B cell (primary cell): ENCODE results near the gene TNNT3. TPM values are rescaled to one million over a fixed set of nuclear protein-coding genes. Genes with fewer than 3 reads are reported as not detected.

Experiments
- ATAC-seq: fragments of 200-7000 bp; cut with Tn5 transposase; one replicate; pipeline ENCODE4 v1.10.0; 2021; ENCODE audit warnings: low read depth, mild to moderate bottlenecking, moderate number of reproducible peaks, moderate library complexity
- CTCF ChIA-PET: fragments of 350-600 bp; sonication (Branson Sonifier 250); formaldehyde crosslinking; loops from one replicate; lab custom pipeline; 2021; ENCODE audit warnings: antibody characterized with exemption, inconsistent platforms; lab: Charles Lee
- POLR2A ChIA-PET: fragments of 350-600 bp; sonication (Branson Sonifier 250); formaldehyde crosslinking; loops from one replicate; lab custom pipeline; 2021; ENCODE audit warnings: antibody characterized with exemption; lab: Charles Lee
- DNase-seq: peaks from one replicate; pipeline ENCODE4 v3.0.0; 2013
- H2AFZ ChIP-seq: 2 replicates; pipeline ENCODE4 v1.6.1; 2012; ENCODE audit warnings: mild to moderate bottlenecking, low read depth, low read length; ENCODE audit not compliant: insufficient read depth, poor library complexity, severe bottlenecking
- H3K27ac ChIP-seq, 2 donors: 1 replicate in 1 of 2; 2 replicates in 1 of 2; pipeline ENCODE4 v1.5.1; 2012 to 2013; ENCODE audit warnings: low read length in 2 of 2, mild to moderate bottlenecking in 2 of 2, moderate library complexity in 1 of 2
- H3K27me3 ChIP-seq, 4 experiments: fragments of 200-600 bp in 1 of 4; sonication (generic) in 1 of 4; replicated peaks in 1 of 4; 1 replicate in 2 of 4; 2 replicates in 2 of 4; pipeline versions ENCODE4 v1.6.1 to v1.7.0; 2013 to 2016; ENCODE audit warnings: low read length in 3 of 4, mild to moderate bottlenecking in 2 of 4, mixed read lengths in 1 of 4, moderate library complexity in 1 of 4; ENCODE audit not compliant: insufficient read depth in 4 of 4, control insufficient read depth in 3 of 4; ENCODE audit errors: control extremely low read depth in 1 of 4
- H3K36me3 ChIP-seq, 2 experiments: replicated peaks in 1 of 2; 1 replicate in 1 of 2; 2 replicates in 1 of 2; pipeline versions ENCODE4 v1.6.1 to v1.7.1; 2013; ENCODE audit warnings: low read length in 1 of 2; ENCODE audit not compliant: insufficient read depth in 2 of 2, control insufficient read depth in 1 of 2; ENCODE audit errors: control extremely low read depth in 1 of 2, extremely low read depth in 1 of 2
- H3K4me1 ChIP-seq, 2 donors: fragments of 200-600 bp in 1 of 2; sonication (generic) in 1 of 2; 1 replicate in 1 of 2; 2 replicates in 1 of 2; pipeline versions ENCODE4 v1.5.1 to v1.6.1; 2013 to 2017; ENCODE audit warnings: low read length in 2 of 2; ENCODE audit not compliant: control insufficient read depth in 2 of 2, insufficient read depth in 2 of 2
- H3K4me2 ChIP-seq: replicated peaks from 2 replicates; pipeline ENCODE3; 2012; ENCODE audit warnings: mild to moderate bottlenecking, low read depth, low read length; ENCODE audit not compliant: poor library complexity, severe bottlenecking
- H3K4me3 ChIP-seq, 5 experiments: fragments of 200-600 bp in 1 of 5; sonication (generic) in 1 of 5; 1 replicate in 3 of 5; 2 replicates in 2 of 5; pipeline versions ENCODE4 v1.5.1 to v1.7.0; 2011 to 2016; ENCODE audit warnings: low read length in 4 of 5, mild to moderate bottlenecking in 4 of 5, low read depth in 2 of 5, control low read depth in 1 of 5, moderate library complexity in 1 of 5; ENCODE audit not compliant: insufficient read depth in 1 of 5; ENCODE audit errors: control extremely low read depth in 1 of 5, extremely low read depth in 1 of 5
- H3K79me2 ChIP-seq: fragments of 200-600 bp; sonication (generic); one replicate; pipeline ENCODE4 v1.6.0; 2016; ENCODE audit warnings: low read length; ENCODE audit not compliant: control insufficient read depth, insufficient read depth
- H3K9ac ChIP-seq: fragments of 200-600 bp; sonication (generic); 2 replicates; pipeline ENCODE4 v1.6.1; 2017; ENCODE audit warnings: mild to moderate bottlenecking, low read length, moderate library complexity
- H3K9me3 ChIP-seq, 3 donors: one replicate each; pipeline versions ENCODE4 v1.6.1 to v1.7.1; 2013; ENCODE audit warnings: low read length in 2 of 3; ENCODE audit not compliant: control insufficient read depth in 2 of 3, insufficient read depth in 1 of 3; ENCODE audit errors: control extremely low read depth in 1 of 3
- H4K20me1 ChIP-seq: 2 replicates; pipeline ENCODE4 v1.6.0; 2012; ENCODE audit warnings: mild to moderate bottlenecking, low read length; ENCODE audit not compliant: insufficient read depth, control insufficient read depth, poor library complexity, severe bottlenecking
- H3K27ac Mint-ChIP-seq: one replicate; pipeline ENCODE4 v1.8.0; 2021; ENCODE audit warnings: mixed read lengths
- H3K27me3 Mint-ChIP-seq: one replicate; pipeline ENCODE4 v1.8.0; 2021; ENCODE audit warnings: mixed read lengths
- H3K4me1 Mint-ChIP-seq: one replicate; pipeline ENCODE4 v1.8.0; 2021; ENCODE audit warnings: mixed read lengths
- H3K4me3 Mint-ChIP-seq: one replicate; pipeline ENCODE4 v1.8.0; 2021; ENCODE audit warnings: mixed read lengths
- H3K9me3 Mint-ChIP-seq: one replicate; pipeline ENCODE4 v1.8.0; 2022; ENCODE audit warnings: mixed read lengths; ENCODE audit not compliant: insufficient read depth
- EZH2 ChIP-seq: IDR thresholded peaks from 2 replicates; pipeline ENCODE4 v1.6.1; 2012; ENCODE audit warnings: borderline replicate concordance, low read depth, mild to moderate bottlenecking, moderate library complexity, low read length; ENCODE audit not compliant: insufficient read depth, poor library complexity, severe bottlenecking
- WGBS: methylation state at CpG from one replicate; pipeline ENCODE4 v1.1.5; 2013; ENCODE audit warnings: missing lambda C conversion rate; ENCODE audit not compliant: insufficient coverage; 5-methylcytosine and 5-hydroxymethylcytosine counted together
- intact Hi-C: fragments of 100-400 bp; cut with micrococcal nuclease; formaldehyde crosslinking; loops from one replicate; pipeline ENCODE4 v1.10.0; 2022
- polyA plus RNA-seq: library from polyadenylated mRNA; depleted of rRNA; stranded (reverse); fragments of >200 nt; gene quantifications from 2 replicates; pipeline ENCODE4 v1.2.3, GENCODE V29; 2012
- total RNA-seq, 2 donors: library from RNA; stranded (reverse); fragments of 120-200 nt in 1 of 2; gene quantifications; 1 replicate in 1 of 2; 2 replicates in 1 of 2; pipeline versions ENCODE4 v1.2.3 to v1.2.4, GENCODE V29; 2013 to 2022
- TF ChIP-seq, protein P1 (sequence below): fragments of 200-600 bp; IDR thresholded peaks from one replicate; pipeline ENCODE4 v1.8.0; 2022; ENCODE audit warnings: antibody characterized with exemption, mild to moderate bottlenecking

The TNNT3 gene
- total and polyA plus RNA-seq, 2 donors (not counting 1 experiment from before 2014, with no cell fraction given), result 2.5 to 10.0 TPM

DNA sequence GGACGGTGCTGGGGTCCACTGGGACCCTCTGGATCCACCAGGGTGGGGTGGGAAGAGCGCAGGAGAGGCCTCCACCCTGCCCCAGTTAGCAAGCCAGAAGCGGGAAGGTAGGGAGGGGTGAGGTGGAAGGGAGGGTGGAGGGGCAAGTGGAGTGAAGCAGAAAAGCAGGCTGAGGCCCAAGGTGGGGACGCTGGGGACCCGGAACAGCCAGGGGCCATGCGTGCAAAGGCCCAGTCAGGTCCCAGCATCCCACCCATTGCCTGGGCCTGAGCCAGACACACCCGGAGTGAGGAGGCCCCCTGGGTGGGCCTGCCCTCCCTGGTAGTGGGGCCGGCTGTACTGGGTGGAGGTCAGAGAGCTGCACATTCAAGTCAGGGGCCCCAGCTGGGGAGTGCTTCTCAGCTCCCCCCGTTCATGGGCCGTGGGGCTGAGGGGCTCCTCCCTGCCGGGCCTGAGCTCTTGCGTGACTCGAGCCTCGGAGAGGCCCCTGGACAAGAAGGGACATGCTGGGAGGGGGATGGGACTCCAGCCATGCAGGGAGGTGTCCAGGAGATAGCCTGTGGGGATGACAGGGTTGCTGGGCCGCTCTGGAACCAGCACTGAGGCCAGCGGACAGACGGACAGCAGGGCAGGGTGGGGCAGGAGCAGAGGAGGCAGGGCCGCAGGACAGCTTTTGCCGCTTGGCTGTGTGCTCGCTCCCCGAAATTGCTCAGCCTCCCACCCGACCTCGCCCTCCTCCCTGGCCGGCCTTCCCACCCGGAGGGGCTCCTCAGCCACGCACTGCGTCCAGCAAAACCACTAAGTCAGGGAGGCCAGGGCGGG is 7.7 kb downstream of the TNNT3 start:
- Histone ChIP-seq H4K20me1 (no peaks in the 10 kb centered on the region), H3K27me3 (peaks cover 0 to 22% (median 5%) of the 10 kb centered on the region in 4 experiments), H3K4me2 (no peak overlapping the region), H2AFZ (no peak overlapping the region), H3K79me2 (no peaks in the 10 kb centered on the region), H3K36me3 (no peaks in the 10 kb centered on the region), H3K4me3 (no peak overlapping the region), H3K9me3 (no peaks in the 10 kb centered on the region), H3K9ac (no peak overlapping the region), H3K4me1 (no peaks in the 10 kb centered on the region), H3K27ac (no peak overlapping the region)
- intact Hi-C loops, result no loop called here
- H3K9me3 Mint-ChIP-seq, result no peaks in the 10 kb centered on the region
- H3K27me3 Mint-ChIP-seq, result peaks cover 28% of the 10 kb centered on the region
- POLR2A ChIA-PET, result no interaction called here
- H3K4me3 Mint-ChIP-seq, result no peak overlapping the region
- no peaks in the 10 kb centered on the region for H3K4me1 Mint-ChIP-seq
- ATAC-seq (no peak), DNase-seq (no peak)
- TF ChIP-seq EZH2, result no peak
- TF ChIP-seq, protein P1, sequence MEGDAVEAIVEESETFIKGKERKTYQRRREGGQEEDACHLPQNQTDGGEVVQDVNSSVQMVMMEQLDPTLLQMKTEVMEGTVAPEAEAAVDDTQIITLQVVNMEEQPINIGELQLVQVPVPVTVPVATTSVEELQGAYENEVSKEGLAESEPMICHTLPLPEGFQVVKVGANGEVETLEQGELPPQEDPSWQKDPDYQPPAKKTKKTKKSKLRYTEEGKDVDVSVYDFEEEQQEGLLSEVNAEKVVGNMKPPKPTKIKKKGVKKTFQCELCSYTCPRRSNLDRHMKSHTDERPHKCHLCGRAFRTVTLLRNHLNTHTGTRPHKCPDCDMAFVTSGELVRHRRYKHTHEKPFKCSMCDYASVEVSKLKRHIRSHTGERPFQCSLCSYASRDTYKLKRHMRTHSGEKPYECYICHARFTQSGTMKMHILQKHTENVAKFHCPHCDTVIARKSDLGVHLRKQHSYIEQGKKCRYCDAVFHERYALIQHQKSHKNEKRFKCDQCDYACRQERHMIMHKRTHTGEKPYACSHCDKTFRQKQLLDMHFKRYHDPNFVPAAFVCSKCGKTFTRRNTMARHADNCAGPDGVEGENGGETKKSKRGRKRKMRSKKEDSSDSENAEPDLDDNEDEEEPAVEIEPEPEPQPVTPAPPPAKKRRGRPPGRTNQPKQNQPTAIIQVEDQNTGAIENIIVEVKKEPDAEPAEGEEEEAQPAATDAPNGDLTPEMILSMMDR, result no peak
- no peak overlapping the region for H3K27ac Mint-ChIP-seq
- WGBS, result 80% methylated on average over 28 of the region's 28 CpGs
- CTCF ChIA-PET, result no interaction called here

DNA sequence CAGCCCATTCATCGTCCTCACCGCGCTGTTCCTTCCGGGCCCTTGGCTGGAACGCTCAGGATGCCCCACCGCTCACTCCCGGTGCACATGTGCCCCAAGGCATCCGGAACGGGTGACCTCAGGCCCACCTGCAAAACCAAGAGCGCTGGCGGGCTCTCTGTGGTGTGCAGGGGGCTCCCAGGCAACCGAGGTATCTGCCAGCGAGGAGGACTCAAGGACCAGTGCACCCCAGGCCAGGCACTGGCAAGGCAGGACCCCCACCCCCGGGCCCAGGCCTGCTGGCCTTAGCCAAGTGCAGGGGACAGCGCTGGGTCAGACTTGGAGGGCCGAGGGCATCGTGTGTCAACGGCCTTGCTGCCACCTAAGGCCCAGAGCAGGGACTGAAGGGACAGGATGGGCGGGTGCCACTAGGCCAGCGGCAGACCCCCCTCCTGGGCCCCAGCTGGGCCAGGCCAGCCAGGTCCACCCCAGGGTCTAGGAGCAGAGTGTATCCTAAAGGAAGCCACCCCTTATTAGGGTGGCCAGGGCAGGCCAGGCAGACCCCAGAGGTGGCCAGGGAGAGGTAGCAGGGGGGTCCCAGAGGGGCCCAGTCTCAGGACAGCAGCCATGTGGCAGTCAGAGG is 8.5 kb downstream of the TNNT3 start:
- peaks cover 28% of the 10 kb centered on the region for H3K27me3 Mint-ChIP-seq
- Histone ChIP-seq H3K9ac (no peak overlapping the region), H4K20me1 (no peaks in the 10 kb centered on the region), H3K27ac (no peak overlapping the region), H2AFZ (no peak overlapping the region), H3K4me3 (no peak overlapping the region), H3K27me3 (peaks cover 0 to 27% (median 3%) of the 10 kb centered on the region in 4 experiments), H3K9me3 (no peaks in the 10 kb centered on the region), H3K79me2 (no peaks in the 10 kb centered on the region), H3K4me1 (no peaks in the 10 kb centered on the region), H3K36me3 (no peaks in the 10 kb centered on the region), H3K4me2 (no peak overlapping the region)
- H3K9me3 Mint-ChIP-seq, result no peaks in the 10 kb centered on the region
- POLR2A ChIA-PET, result no interaction called here
- no peak overlapping the region for H3K4me3 Mint-ChIP-seq
- 79% methylated on average over 20 of the region's 20 CpGs for WGBS
- no peak overlapping the region for H3K27ac Mint-ChIP-seq
- TF ChIP-seq, protein P1, result no peak
- no peak for TF ChIP-seq EZH2
- intact Hi-C loops, result no loop called here
- H3K4me1 Mint-ChIP-seq, result no peaks in the 10 kb centered on the region
- ATAC-seq (no peak), DNase-seq (no peak)
- CTCF ChIA-PET, result no interaction called here
